Effector CD8-positive, alpha-beta T cell (primary cell): Measurements from ENCODE around the gene SYNE3.

Experiments
- DNase-seq: peaks from one replicate; lab custom pipeline; 2025; lab: John Stamatoyannopoulos, UW

The SYNE3 gene

GRCh38 chr14:95490138-95490509 is 26.3 kb downstream of the SYNE3 start:
- DNase-seq: no peak

DNA sequence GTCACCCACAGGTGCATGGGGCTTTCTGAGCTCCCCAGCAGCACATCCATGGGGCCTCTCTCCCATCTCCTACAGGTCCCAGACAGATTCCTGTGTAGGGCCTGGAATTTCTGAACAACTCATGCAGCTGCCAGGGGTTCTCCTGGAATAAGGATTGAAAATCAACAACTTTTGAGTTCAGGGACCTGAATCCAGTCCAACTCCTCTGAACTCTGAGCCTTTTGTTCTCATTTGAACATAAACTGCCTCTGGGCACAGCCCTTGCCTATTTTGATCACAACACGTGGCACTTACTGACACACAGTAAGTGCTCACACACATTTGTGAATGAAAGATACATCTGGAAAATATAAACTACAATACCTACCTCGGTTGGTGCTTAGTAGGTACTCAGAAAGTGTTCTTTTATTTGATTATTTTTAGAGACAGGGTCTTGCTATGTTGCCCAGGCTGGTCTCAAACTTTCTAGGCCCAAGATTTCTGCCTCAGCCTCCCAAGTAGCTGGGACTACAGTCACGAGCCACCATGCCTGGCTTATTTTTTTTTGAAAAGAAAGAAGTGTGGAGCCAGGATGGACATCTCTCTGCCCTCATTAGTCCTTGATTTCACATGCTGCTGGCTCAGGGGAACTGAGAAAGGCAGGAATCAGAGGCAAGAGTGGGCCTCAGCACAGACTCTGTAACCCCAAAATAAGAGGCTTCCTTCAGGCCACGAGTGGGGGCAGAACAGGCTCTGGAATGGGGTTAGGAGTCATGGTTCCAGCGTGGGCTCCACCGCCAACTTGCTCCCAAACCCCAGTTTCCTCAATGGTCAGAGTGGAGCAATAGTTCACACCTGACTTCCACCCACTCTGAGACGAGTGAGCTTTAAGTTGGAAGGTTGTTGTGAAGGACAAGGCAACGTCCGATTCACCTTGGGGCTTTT is 27.0 kb downstream of the SYNE3 start:
- no peak for DNase-seq

GRCh38 chr14:95488376-95489213 is 27.9 kb downstream of the SYNE3 start:
- DNase-seq: no peak

GRCh38 chr14:95487669-95488084 is 28.8 kb downstream of the SYNE3 start:
- DNase-seq: no peak

DNA sequence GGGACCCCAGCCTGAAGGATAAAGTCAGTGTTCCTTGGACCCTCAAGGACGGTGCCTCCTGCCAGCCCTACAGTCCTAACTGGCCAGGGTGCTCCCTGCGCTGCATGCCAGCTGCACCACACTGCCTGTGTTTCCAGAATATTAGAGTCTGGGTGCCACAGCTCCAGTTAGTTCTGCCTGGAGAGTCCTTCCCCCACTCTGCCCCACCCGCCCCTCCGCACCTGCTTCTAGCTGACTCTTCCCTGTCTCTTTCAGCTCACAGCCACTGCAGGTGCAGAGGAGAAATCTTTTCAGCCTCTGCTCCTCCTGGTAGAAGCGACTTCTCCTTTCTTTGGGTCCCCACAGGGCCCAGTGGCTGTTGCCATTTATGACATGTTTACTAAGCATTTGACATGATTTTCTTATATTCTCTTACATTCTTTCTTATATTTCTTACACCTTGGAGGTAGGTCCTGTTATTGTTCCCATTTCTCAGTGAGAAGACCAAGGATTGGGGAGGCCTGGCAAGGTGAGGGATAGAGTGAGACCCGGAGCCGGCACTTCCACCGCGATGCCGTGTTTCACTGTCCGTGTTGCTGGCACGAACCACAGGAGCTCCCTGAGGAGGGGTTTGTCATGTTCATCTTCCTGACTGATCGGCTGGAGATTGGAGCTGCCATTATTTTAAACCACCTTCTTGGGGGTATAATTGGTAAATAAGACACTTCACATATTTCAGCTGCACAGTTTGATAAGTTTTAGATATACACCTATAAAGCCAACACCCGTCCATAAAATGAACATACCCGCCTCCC is 29.4 kb downstream of the SYNE3 start:
- DNase-seq: no peak

DNA sequence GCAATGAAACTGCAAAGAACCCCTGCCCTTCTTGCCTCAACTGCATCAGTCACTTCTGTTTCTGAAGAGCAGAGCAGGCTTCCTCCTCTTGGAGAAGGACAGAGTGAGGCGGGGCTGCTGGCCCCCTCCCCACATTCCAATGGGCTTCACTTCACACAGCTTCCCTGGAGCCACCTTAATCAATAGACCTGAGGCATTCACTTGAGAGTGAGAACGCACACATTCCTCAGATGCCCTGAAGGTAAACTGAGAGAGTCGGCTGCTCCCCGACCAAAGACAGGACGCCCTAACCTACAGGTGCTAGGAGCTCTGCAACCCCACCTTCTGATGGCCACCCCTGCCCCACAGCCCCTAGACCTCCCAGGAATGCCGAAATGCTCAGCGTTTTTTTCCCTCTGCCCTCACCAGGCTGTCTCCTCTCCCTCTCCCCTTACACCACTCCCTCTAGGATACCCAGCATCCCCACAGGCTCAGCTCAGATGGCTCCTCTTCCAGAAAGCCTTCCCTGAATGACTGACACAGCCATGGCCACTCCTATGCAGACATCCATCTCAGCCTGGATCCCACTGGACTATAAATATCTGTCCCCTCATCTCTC is 31.1 kb downstream of the SYNE3 start:
- DNase-seq: no peak

DNA sequence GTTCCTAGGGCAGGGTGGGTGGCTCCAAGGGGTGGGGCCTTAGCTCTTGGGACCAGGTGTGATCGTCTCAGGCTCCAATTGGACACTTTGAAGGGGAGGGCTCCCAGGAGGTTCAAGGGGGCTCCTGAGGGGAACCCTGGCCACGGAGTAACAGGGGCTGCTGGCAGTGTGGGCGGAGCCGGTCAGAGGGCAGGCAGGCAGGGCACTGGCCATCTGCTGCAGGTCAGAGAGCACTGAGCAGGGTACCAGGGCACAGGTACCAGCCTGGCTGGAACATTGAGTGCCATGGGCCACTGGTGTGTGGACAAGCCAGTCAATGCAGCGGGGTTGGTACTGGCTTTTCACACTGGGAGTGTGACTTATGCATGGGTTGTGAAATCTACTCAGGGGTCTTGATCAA is 32.2 kb downstream of the SYNE3 start:
- no peak for DNase-seq

DNA sequence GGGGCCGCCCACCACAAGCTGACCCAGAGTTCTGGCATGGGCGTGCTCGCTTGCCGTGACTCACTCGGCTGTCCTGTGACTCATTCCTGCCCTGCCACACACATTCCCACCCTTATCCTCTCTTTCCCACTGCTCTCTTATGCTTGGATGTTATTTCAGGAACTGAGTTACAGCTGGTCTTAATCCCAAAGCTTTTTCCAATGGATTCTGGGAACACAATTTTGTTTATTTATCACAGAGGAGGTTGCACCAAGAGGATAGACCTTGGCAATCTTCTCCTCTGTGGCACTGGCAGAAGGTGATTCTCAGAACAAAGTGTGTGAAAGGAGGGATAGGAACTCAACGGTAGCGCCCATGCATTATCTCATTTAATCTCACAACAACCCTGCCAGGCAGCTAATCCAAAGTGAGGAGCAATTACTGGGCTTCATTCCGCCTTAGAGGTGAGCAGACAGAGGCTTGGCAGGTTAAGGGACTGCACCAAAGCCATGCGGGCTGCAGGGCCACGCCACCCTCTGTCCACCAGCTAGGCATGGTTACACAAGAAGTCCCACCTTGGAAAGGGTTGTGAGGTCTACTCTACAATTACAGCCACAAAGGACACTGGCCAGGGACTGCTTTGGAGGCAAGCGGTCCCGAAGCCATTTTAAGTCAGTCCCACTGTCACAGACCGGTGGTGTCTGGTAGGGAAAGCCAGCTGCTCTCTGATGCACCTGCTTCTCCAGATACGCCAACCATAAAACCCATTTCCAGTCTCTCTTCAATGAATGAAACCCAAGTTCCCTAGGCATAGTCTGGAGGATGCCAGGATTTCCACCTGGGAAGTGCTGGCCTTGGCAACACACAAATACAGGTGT is 32.9 kb downstream of the SYNE3 start:
- no peak for DNase-seq

DNA sequence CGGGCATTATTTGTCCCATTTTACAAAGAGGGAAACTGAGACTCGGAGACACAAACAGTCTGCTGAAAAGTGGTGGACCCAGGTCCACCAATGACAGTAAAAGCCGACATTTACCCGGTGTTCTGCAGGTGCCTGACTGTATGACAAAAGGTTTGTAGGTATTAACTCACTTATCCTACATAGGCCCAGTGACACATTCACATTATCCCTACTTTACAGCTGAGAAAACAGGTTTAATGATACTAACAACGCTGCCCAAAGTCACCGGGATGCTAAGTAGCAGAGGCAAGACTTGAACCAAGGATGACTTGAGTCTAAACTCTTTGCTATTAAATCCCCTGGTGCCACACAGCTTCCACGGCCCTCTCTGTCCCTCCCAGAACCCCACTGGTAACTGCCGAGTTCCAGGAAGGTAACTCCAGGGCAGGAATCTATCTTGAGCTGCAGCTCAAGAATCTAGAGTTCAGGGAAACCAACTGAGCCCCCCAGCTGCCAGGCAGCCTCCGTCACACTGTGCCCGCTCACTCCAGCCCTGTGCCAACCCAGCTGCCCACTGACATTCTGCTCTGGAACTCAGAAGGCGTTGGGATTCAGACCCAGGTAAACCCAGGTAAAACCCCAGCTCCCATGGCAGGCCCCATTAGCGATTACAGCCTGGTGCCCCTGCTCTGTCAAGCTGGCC is 33.7 kb downstream of the SYNE3 start:
- DNase-seq: no peak

DNA sequence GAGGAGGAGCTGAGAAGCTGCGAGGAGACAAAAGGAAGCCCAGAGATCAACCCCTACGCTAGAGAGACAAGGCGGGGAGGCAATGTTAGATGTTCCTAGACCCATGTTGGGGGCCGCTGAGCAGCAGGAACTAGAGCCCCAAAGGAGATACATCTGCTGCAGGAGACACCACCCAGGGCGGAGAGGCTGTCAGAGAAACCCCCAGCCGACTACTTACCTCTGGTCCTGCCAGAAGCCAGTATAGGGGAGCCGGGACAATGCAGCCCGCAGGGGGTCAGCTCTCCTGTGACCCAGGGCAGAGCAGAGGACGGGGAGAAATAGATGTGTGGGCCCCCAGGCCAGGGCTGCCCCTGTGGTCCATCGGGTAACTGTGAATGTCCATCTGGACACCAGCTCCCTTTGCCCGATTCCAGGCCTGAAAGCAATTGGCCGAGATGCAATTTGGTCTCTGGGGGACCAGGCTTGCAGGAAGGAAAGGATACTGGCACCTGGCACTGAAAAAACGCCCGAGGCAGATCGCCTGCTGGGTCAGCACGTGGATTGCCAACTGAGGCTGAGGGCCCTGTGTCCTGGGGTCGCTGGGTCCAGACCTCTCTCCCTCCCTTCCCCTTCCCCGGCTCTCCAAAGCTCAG is 34.9 kb downstream of the SYNE3 start:
- no peak for DNase-seq

GRCh38 chr14:95480887-95481226 is 35.6 kb downstream of the SYNE3 start:
- no peak for DNase-seq

DNA sequence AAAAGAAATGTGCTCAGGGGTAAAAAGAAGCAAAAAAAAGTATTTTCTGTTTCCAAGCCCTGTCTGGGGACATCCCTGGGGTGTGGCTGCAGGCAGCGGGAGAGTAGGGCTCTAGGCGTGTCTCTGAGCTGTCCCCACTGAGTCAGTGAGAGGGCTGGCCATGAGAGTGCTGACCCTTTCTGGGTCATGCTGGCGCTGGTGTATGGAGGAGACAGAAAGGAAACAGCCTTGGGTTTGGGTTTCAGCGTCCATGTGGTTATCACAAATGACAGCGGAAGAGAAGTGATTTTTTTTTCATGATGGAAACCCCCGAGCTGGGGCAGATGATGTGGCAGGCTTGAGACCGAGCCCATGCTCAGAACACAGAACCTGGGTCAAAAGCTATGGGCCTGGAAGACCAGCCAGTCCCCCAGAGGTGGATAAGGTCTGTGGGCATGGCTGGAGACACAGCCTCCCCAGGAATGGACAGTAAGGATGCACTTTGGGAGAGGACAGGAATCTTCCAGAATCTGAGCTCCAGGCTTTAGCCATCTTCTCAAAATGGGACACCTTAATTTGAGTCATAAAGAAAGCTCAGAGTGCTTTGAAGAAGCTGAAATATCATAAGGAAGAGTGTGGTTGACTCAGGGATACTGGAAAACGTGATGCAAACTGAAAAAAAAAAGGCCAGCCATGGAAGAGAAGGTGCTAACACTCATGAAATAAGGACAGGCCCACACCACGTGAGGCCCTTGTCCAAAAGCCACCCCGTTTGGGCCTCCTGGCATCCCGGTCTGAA is 36.2 kb downstream of the SYNE3 start:
- no peak for DNase-seq

- no peak for DNase-seq
These were observed 37.0 kb downstream of the SYNE3 start for GRCh38 chr14:95479494-95479893.

DNA sequence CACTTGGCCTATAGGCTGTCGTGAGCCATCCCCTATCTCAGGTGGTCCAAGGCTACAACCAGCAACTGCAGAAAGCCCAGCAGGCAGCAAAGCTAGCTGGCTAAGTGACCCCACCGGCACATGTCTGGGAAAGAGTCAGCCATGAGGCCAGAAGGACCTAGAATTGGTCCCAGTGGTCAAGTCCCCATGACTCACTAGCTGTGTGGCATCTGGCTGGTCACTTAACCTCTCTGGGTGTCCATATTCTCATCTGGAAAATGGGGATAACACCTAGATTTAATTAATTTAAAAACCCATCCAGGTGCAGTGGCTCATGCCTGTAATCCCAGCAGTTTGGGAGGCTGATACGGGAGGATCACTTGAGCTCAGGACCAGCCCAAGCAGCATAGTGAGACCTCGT is 37.6 kb downstream of the SYNE3 start:
- DNase-seq: no peak

DNA sequence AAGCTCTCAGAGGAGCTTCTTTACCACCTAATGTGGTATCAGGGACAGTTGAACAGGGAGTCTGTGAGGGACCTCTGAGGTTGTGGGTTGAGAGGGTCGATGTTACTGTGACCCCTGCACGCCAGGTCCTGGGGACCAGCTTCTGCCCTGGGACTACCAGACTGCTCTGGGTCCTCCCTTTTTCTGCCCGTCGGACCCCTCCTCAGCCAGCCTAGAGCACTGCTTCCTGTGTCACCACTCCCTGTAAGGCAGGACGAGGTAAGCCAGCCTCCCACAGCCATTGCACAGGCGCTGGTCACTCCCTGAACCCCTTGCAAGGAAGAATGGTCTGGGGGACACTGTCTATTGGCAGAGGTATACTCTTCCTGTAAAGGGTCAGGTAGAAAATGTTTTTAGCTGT is 38.1 kb downstream of the SYNE3 start:
- DNase-seq: no peak

DNA sequence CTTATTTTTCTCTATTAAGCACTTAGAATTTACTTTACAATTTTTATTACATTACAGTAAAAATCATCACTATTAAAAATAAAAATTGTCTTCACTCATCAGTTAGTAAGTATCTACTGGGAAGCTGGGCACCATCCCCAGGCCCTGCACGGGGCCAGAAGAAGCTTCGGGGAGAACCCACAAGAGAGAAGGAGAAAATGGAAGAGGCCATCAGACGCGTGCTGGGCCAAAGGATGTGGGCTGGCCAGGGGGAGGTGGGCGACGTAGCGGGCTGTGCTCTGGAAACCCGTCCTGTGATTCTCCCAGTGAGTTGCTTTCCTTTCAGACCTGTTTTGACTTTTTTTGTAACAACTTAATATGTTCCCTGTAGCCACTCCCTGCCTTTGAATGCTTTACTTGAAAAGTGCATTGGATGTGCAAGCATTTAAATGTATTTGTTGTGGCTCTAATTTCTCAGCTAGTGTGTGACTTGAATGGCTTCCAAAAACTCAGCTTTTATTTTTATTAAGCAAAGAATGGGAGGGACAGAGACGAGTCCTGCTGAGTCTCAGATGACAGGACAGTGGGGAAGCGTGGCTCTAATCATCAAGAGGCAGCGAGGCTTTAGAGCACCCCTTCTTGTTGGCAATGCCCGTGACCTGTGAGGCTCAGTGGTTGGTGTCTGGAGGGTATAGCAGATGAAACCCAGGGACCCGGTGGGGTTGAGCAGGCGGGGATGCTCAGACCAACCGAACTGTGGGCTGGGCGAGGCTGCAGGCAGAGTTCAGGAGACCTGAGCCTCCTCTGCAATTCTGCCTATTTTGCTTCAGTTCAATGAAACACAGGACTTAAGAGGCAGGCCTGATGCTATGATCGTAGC is 38.8 kb downstream of the SYNE3 start:
- no peak for DNase-seq

DNA sequence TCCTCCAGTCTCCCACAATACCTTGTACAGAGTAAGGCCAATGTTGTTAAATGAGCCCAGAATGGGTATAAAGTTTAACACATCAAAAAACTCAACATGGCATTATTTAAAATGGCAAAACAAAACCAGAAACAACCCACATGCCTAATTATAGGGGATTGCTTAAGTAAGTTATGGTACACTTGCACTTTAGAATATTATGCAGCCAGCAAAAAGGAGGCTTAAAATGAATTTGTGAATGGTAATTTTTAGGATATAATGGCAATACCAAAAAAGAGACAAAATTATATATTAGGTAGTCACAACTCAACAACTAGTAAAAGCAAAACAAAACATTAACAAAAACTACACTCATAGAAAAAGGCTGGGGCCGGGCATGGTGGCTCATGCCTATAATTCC is 39.7 kb downstream of the SYNE3 start:
- no peak for DNase-seq
